H9 (cell line): ENCODE data around the gene NPM3. TPM values are rescaled to one million over a fixed set of nuclear protein-coding genes. Genes with fewer than 3 reads are reported as not detected.

Experiments used
- DNase-seq: peaks from one replicate; pipeline ENCODE4 v3.0.0-alpha.2; 2017
- H2AFZ ChIP-seq: one replicate; pipeline ENCODE4 v1.6.1; 2013; ENCODE audit warnings: mild to moderate bottlenecking, low read length, control low read depth, moderate library complexity
- H2AK5ac ChIP-seq: 2 replicates; pipeline ENCODE4 v1.6.1; 2013; ENCODE audit warnings: low read length, control low read depth, mixed read lengths; ENCODE audit not compliant: insufficient read length
- H2BK120ac ChIP-seq: one replicate; pipeline ENCODE4 v1.6.1; 2013; ENCODE audit warnings: low read depth, mild to moderate bottlenecking, low read length, control low read depth, inconsistent platforms; ENCODE audit not compliant: poor library complexity, severe bottlenecking
- H2BK12ac ChIP-seq: 2 replicates; pipeline ENCODE4 v1.6.1; 2013; ENCODE audit warnings: low read length, control low read depth, mixed read lengths, low read depth; ENCODE audit not compliant: insufficient read length
- H2BK15ac ChIP-seq: 2 replicates; pipeline ENCODE4 v1.6.1; 2013; ENCODE audit warnings: low read depth, low read length, control low read depth
- H2BK20ac ChIP-seq: one replicate; pipeline ENCODE4 v1.6.1; 2013; ENCODE audit warnings: low read depth, mild to moderate bottlenecking, low read length, control low read depth, inconsistent platforms; ENCODE audit not compliant: poor library complexity, severe bottlenecking
- H2BK5ac ChIP-seq: 2 replicates; pipeline ENCODE4 v1.6.1; 2013; ENCODE audit warnings: low read length, control low read depth, mixed read lengths; ENCODE audit not compliant: insufficient read length
- H3K14ac ChIP-seq: 2 replicates; pipeline ENCODE4 v1.6.1; 2013; ENCODE audit warnings: low read length, control low read depth; ENCODE audit not compliant: insufficient read depth
- H3K18ac ChIP-seq: 2 replicates; pipeline ENCODE4 v1.6.1; 2013; ENCODE audit warnings: low read depth, mild to moderate bottlenecking, mixed read lengths, low read length, control low read depth; ENCODE audit not compliant: insufficient read length
- H3K23ac ChIP-seq: 2 replicates; pipeline ENCODE4 v1.6.1; 2013; ENCODE audit warnings: low read length, control low read depth, mixed read lengths, low read depth; ENCODE audit not compliant: insufficient read length
- H3K23me2 ChIP-seq: 2 replicates; pipeline ENCODE4 v1.6.1; 2013; ENCODE audit warnings: low read depth, mild to moderate bottlenecking, mixed read lengths, low read length, control low read depth; ENCODE audit not compliant: insufficient read length, poor library complexity, severe bottlenecking
- H3K27ac ChIP-seq: 2 replicates; pipeline ENCODE4 v1.5.1; 2013; ENCODE audit warnings: low read length, control low read depth, mixed read lengths, low read depth; ENCODE audit not compliant: insufficient read length
- H3K27me3 ChIP-seq: 2 replicates; pipeline ENCODE4 v1.6.1; 2013; ENCODE audit warnings: low read length, control low read depth, inconsistent platforms; ENCODE audit not compliant: insufficient read depth
- H3K4ac ChIP-seq: 2 replicates; pipeline ENCODE4 v1.6.1; 2013; ENCODE audit warnings: low read depth, mild to moderate bottlenecking, control low read depth, inconsistent platforms, low read length, moderate library complexity
- H3K4me1 ChIP-seq: 2 replicates; pipeline ENCODE4 v1.6.1; 2013; ENCODE audit warnings: low read length, control low read depth, inconsistent platforms; ENCODE audit not compliant: insufficient read depth
- H3K4me2 ChIP-seq: 2 replicates; pipeline ENCODE4 v1.6.1; 2013; ENCODE audit warnings: low read length, control low read depth, mixed read lengths; ENCODE audit not compliant: insufficient read length, insufficient read depth
- H3K56ac ChIP-seq: 2 replicates; pipeline ENCODE4 v1.6.1; 2013; ENCODE audit warnings: low read depth, mild to moderate bottlenecking, mixed read lengths, low read length, control low read depth; ENCODE audit not compliant: insufficient read length
- H3K79me1 ChIP-seq: 2 replicates; pipeline ENCODE4 v1.6.1; 2013; ENCODE audit warnings: low read depth, mild to moderate bottlenecking, moderate library complexity, low read length, control low read depth, inconsistent platforms; ENCODE audit not compliant: insufficient read depth, poor library complexity, severe bottlenecking
- H3K79me2 ChIP-seq: 2 replicates; pipeline ENCODE4 v1.6.1; 2013; ENCODE audit warnings: low read length, control low read depth, inconsistent platforms; ENCODE audit not compliant: insufficient read depth
- H3K9ac ChIP-seq: 2 replicates; pipeline ENCODE4 v1.6.1; 2013; ENCODE audit warnings: low read length, control low read depth, mixed read lengths; ENCODE audit not compliant: insufficient read length; ENCODE audit errors: extremely low read depth
- H3K9me3 ChIP-seq: one replicate; pipeline ENCODE4 v1.6.1; 2013; ENCODE audit warnings: low read depth, low read length, inconsistent platforms; ENCODE audit not compliant: control insufficient read depth
- H3T11ph ChIP-seq: one replicate; pipeline ENCODE4 v1.6.1; 2013; ENCODE audit warnings: mild to moderate bottlenecking, low read length, control low read depth, inconsistent platforms
- H4K20me1 ChIP-seq: one replicate; pipeline ENCODE4 v1.6.1; 2013; ENCODE audit not compliant: control insufficient read depth, insufficient read length, insufficient read depth
- H4K5ac ChIP-seq: 2 replicates; pipeline ENCODE4 v1.6.1; 2013; ENCODE audit warnings: low read depth, mild to moderate bottlenecking, mixed read lengths, low read length, control low read depth; ENCODE audit not compliant: insufficient read length
- H4K8ac ChIP-seq: replicated peaks from 2 replicates; pipeline ENCODE4 v1.6.1; 2013; ENCODE audit warnings: low read length, control low read depth, mixed read lengths, low read depth; ENCODE audit not compliant: insufficient read length
- H4K91ac ChIP-seq: 2 replicates; pipeline ENCODE4 v1.6.1; 2013; ENCODE audit warnings: low read depth, mild to moderate bottlenecking, moderate library complexity, mixed read lengths, low read length, control low read depth; ENCODE audit not compliant: insufficient read length
- H3K27ac Mint-ChIP-seq, 3 experiments: 2 replicates in 2 of 3; 3 replicates in 1 of 3; pipeline ENCODE4 v1.8.0; 2020 to 2021; ENCODE audit warnings: mixed read lengths in 3 of 3, mild to moderate bottlenecking in 1 of 3, moderate library complexity in 1 of 3
- H3K27me3 Mint-ChIP-seq: 2 replicates; pipeline ENCODE4 v1.8.0; 2021; ENCODE audit warnings: low read depth, mild to moderate bottlenecking, moderate library complexity, mixed read lengths
- H3K36me3 Mint-ChIP-seq, 3 experiments: 2 replicates in 2 of 3; 3 replicates in 1 of 3; pipeline ENCODE4 v1.8.0; 2020 to 2021; ENCODE audit warnings: low read depth in 3 of 3, mixed read lengths in 3 of 3; ENCODE audit not compliant: insufficient read depth in 1 of 3
- H3K4me1 Mint-ChIP-seq, 2 experiments: 2 replicates each; pipeline ENCODE4 v1.8.0; 2020; ENCODE audit warnings: mixed read lengths in 2 of 2
- H3K4me3 Mint-ChIP-seq, 2 experiments: 2 replicates in 1 of 2; 3 replicates in 1 of 2; pipeline ENCODE4 v1.8.0; 2020 to 2021; ENCODE audit warnings: mild to moderate bottlenecking in 2 of 2, mixed read lengths in 2 of 2, moderate library complexity in 1 of 2
- H3K9me3 Mint-ChIP-seq, 2 experiments: 2 replicates in 1 of 2; 3 replicates in 1 of 2; pipeline ENCODE4 v1.8.0; 2020; ENCODE audit warnings: mild to moderate bottlenecking in 2 of 2, mixed read lengths in 2 of 2, moderate library complexity in 1 of 2
- CTCF ChIP-seq: fragments of 200-600 bp; sonication (generic); conservative IDR thresholded peaks from 3 replicates; pipeline ENCODE4 v1.8.0; 2021; ENCODE audit warnings: antibody characterized with exemption, mild to moderate bottlenecking
- WGBS: extraction: QIAGEN DNeasy Blood & Tissue Kit; methylation state at CpG from one replicate; pipeline ENCODE4 v1.1.7; 2013; ENCODE audit warnings: missing lambda C conversion rate, low lambda C conversion rate, mixed read lengths; ENCODE audit not compliant: insufficient read length; ENCODE audit errors: extremely low coverage; 5-methylcytosine and 5-hydroxymethylcytosine counted together
- total RNA-seq: library from RNA; stranded (reverse); gene quantifications from 2 replicates; pipeline ENCODE4 v1.2.1, GENCODE V29; 2021

Gene NPM3
- total RNA-seq, 1 experiment from 2014 or later, result 133 TPM

GRCh38 chr10:101752241-101752640, 31.0 kb downstream of the NPM3 start:
- Mint-ChIP-seq H3K27ac (no peak overlapping the region), H3K9me3 (no peaks in the 10 kb centered on the region; a peak in 1 of 5 replicates), H3K36me3 (no peaks in the 10 kb centered on the region), H3K4me1 (peaks cover 9% of the 10 kb centered on the region in 2 experiments), H3K4me3 (no peak overlapping the region), H3K27me3 (peaks cover 6% of the 10 kb centered on the region; the same call in 1 of the 2 replicates)
- no CpG with 5 or more reads among the region's 3 CpGs for WGBS
- no peak overlapping the region for H3K4ac ChIP-seq
- H3K56ac ChIP-seq, result no peak overlapping the region
- no peak overlapping the region for H4K5ac ChIP-seq
- H2BK20ac ChIP-seq, result no peak overlapping the region
- H2AFZ ChIP-seq, result no peak overlapping the region
- no peak for DNase-seq
- H3K23ac ChIP-seq, result no peak overlapping the region
- H3T11ph ChIP-seq, result no peak overlapping the region
- no peak overlapping the region for H2AK5ac ChIP-seq
- no peaks in the 10 kb centered on the region for H3K79me2 ChIP-seq
- no peak overlapping the region for H2BK12ac ChIP-seq
- no peak overlapping the region for H2BK15ac ChIP-seq
- H3K4me2 ChIP-seq, result no peak overlapping the region
- H3K18ac ChIP-seq, result no peak overlapping the region
- no peaks in the 10 kb centered on the region for H3K4me1 ChIP-seq
- no peak overlapping the region for H2BK5ac ChIP-seq
- no peak for TF ChIP-seq CTCF
- H4K20me1 ChIP-seq, result no peaks in the 10 kb centered on the region
- no peaks in the 10 kb centered on the region for H3K23me2 ChIP-seq
- H4K8ac ChIP-seq, result no peak overlapping the region
- no peak overlapping the region for H4K91ac ChIP-seq
- H3K79me1 ChIP-seq, result no peaks in the 10 kb centered on the region
- no peak overlapping the region for H3K9ac ChIP-seq
- H3K27me3 ChIP-seq, result no peaks in the 10 kb centered on the region
- no peak overlapping the region for H2BK120ac ChIP-seq
- no peak overlapping the region for H3K14ac ChIP-seq
- H3K9me3 ChIP-seq, result no peaks in the 10 kb centered on the region
- H3K27ac ChIP-seq, result no peak overlapping the region
